Activated CD8-positive, alpha-beta memory T cell treated with anti-CD3 and anti-CD28 coated beads, Interleukin-2, amount 50 U/mL, for 1 hour (primary cell): Measurements from ENCODE around the gene STXBP2.
"Not testable (repeated sequence)": the region's sequence is repeated elsewhere in the genome, so short reads cannot be mapped to it uniquely, and the experiment has no call there.

ENCODE experiments used
- DNase-seq: peaks from one replicate; pipeline ENCODE4 v3.0.0-alpha.2; 2020; ENCODE audit errors: extremely low read depth

The STXBP2 gene

GRCh38 chr19:7632340-7633203, 4.3 kb upstream of the STXBP2 start:
- no peak for DNase-seq

GRCh38 chr19:7633698-7634097, 3.2 kb upstream of the STXBP2 start, which contains the start of gene PCP2:
PCP2 (minus strand) TSS chr19:7633719; CDS start chr19:7633457, 262 bp downstream.
- DNase-seq, result no peak

DNA sequence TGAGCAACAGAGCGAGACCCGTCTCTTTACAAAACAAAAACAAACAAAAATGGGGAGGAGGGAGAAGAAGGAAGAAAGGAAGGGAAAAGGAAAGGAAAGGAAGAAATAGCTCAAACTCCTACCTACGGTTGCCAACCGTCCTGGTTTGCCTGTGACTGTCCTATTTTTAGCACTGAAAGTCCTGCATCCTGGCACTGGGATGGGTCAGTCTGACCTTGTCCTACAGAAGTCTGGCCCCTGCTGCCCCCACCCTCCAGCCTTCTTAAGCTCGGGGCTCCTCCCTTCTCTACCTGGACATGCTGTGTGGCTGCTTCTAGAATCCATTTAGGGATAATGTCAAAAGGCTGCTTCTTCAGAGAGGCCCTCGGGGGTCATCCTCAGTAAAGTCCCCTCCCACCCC, 1.2 kb upstream of the STXBP2 start:
- no peak for DNase-seq

DNA sequence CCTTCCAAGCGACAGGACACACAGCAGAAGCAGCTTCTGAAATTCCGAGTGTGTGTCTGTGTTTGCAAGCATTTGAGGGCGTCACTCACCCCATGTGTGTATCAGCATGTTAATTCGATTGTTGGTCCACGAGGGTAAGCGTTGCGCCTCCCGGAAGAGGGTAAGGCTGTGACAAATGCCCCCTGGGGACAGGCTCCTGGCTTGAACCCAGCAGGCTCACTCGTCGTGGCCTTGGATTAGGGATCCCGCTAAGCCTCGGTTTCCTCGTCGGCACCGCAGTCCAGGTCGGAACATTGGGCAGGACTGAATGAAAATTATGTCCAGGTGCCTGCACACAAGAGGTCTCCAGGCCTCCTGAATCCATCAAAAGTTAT, 606 bp upstream of the STXBP2 start:
- no peak for DNase-seq

DNA sequence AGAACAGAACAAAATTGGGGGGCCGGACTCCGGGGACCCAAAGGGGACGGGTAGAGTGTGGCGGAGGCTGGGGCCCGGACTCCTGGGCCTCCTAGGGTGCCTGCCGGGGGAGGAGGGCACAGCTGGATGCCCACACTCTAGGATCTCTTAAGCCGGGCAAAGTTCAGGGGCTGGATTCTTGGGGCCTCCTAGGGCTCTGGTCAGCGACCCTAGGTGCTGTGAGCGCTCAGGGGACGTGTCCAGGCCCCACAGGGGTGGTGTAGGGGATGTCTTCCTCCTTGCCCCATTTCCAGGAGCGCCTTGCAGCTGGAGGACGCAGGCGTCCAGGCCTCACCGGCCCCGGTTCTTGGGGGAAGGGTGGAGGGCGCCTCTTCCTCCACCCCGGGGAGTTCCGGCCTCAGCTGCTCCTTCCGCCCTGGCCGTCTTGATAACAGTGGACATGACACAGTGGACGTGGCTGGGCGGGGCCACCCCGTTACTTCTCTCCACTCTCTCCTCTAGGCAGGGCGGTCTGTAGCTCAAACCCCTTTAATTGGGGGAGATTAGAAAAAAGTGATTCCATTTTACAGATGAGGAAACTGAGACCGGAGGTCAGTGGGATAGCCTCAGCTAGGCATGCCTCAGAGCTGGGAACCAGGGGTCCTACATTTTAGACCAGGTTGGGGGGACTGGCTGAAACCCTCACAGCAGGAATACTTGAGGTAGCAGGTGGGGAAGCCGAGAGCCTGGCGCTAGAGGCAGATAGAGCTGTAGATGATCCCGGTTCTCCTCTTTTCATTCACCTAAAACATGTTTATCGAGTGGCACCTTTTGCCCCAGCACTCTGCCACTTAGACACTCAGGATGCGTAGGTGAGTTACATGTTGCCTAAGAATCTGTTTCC, 705 bp downstream of the STXBP2 start:
- no peak for DNase-seq

DNA sequence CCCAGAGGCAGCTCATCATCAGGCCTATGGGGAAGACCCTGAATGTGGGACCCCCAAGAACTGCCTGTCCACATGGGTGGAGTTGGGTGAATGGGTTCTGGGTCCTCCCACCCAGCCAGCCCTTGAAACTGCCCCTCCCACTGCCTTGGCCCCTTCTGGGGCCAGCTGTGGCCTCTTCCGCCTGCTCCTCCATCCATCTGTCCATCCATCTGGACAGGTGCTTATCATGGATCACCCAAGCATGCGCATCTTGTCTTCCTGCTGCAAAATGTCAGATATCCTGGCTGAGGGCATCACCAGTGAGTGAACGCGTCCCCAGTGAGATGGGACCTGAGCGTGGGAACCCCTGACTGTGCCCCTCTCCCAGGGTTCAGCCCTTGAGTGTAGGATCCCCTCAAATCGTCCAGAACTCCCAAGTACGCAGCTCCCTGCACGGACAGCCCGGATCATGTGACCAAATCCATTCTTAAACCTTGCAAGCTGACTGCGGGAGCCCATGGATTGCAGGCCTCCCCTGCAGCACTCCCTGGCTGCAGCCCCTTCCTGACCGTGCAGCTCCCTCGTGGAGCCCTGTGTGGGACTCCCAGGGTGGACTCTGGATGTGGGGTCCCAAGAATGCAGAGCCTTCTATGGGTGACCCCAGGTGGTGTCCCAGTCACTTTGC, 2.0 kb downstream of the STXBP2 start:
- DNase-seq, result no peak

DNA sequence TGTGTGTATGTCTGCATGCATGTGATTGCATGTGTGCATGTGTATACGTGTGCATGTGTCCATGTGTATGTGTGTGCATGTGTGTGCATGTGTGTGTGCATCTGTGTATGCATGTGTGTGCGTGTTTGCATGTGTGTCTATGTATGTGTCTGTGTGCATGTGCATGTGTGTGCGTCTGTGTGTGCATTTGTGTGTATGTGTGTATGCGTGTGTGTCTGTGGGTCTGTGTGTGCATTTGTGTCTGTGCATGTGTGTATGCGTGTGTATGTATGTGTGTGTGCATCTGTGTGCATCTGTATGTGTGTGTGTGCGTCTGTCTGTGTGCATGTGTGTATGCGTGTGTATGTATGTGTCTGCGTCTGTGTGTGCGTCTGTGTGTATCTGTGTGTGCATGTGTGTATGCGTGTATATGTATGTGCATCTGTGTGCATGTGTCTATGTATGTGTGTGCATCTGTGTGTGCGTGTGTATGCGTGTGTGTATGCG, 3.0 kb downstream of the STXBP2 start:
- DNase-seq, result no peak

DNA sequence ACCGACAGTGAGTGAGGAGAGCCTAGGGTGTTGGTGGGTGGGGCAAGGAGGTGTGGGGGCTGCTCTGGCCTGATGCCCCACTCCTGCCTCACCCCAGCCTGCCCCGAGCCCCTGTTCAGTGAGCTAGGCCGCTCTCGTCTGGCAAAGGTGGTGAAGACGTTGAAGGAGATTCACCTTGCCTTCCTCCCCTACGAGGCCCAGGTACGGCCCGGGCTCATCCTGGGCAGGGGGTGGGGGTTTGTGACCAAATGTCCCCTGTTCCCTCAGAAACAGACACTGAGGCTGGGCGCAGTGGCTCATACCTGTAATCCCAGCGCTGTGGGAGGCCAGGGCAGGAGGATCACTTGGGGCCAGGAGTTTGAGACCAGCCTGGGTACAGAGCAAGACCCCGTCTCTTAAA, 3.9 kb downstream of the STXBP2 start:
- DNase-seq, result no peak

GRCh38 chr19:7641290-7642276, 4.7 kb downstream of the STXBP2 start:
- no peak for DNase-seq

DNA sequence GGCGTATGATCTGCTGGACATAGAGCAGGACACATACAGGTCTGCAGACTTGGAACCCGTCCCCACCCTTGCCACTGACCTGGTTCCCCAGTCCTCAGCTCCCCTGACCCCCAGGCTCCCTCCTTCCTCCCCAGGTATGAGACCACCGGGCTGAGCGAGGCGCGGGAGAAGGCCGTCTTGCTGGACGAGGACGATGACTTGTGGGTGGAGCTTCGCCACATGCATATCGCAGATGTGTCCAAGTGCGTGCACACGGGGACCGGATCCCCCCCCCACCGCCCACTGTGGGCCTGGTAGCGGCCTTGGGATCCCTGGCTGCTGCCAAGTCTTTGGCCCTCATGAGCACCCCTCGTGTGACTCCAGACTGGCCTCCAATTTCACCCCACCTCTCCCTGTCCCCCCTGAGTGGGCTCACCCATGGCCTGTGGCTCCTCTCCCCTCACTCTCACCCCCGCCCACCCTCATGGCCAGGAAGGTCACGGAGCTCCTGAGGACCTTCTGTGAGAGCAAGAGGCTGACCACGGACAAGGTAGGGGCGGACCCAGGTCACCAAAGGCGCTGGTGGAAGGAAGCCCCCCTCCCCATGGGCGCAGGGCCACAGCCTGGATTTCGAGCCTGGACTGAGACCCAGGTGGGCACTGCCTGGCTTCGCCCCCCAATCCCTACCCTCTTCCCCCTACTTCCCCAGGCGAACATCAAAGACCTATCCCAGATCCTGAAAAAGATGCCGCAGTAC, 5.6 kb downstream of the STXBP2 start:
- DNase-seq, result no peak

GRCh38 chr19:7643031-7643415, 6.1 kb downstream of the STXBP2 start:
- DNase-seq, result no peak

DNA sequence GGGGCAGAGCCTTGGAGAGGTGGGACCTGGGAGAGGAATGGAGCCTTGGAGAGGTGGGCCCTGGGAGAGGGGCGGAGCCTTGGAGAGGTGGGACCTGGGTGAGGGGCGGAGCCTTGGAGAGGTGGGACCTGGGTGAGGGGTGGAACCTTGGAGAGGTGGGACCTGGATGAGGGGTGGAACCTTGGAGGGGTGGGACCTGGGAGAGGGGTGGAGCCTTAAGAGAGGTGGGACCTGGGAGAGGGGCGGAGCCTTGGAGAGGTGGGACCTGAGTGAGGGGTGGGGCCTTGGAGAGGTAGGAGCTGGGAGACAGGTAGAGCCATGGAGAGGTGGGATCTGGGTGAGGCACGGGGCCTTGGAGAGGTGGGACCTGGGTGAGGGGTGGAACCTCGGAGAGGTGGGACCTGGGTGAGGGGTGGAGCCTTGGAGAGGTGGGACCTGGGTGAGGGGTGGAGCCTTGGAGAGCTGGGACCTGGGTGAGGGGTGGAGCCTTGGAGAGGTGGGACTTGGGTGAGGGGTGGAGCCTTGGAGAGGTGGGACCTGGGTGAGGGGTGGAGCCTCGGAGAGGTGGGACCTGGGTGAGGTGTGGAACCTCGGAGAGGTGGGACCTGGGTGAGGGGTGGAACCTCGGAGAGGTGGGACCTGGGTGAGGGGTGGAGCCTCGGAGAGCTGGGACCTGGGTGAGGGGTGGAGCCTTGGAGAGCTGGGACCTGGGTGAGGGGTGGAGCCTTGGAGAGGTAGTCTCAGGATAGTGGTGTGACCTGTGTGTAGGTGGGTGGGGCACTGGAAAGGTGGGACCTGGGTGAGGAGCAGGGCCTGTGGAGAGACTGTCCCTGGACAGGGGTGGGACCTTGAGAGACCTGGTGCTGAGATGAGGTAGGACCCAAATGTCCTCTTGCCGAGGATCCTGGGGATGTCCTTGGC, 7.0 kb downstream of the STXBP2 start:
- DNase-seq, result not testable (repeated sequence)

GRCh38 chr19:7644550-7644877, 7.6 kb downstream of the STXBP2 start:
- DNase-seq, result no peak

DNA sequence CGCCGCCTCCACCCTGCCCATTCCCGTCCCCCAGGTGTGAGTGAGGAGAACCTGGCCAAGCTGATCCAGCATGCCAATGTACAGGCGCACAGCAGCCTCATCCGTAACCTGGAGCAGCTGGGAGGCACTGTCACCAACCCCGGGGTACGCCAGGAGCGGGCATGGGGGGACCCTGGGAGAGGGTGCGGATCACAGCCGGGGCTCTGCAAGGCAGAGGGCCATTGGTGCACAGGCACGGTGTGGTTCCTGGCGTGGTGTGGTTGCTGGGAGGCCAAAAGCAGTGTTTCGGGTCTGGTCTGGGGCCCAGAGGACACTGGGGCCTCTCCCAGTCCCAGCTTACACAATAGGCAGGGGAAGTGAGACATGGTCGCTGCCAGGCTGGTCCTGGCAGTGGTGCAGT, 8.3 kb downstream of the STXBP2 start:
- DNase-seq, result no peak

- DNase-seq, result no peak
Measured at GRCh38 chr19:7645656-7646425, 8.9 kb downstream of the STXBP2 start.

DNA sequence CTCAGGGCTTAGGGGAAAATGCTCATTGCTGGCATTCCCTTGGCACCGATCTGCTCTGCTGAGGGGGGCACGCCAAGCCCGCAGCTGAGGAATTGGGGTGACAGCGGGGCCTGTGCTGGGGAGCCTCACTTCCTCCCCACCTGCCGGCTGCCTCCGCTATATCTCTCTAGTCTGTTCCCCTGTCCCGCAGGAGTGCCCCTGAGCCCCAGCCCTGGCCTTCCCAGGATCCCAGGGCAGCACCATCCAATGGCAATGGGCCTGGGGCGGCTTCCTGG, 9.5 kb downstream of the STXBP2 start:
- DNase-seq, result no peak

DNA sequence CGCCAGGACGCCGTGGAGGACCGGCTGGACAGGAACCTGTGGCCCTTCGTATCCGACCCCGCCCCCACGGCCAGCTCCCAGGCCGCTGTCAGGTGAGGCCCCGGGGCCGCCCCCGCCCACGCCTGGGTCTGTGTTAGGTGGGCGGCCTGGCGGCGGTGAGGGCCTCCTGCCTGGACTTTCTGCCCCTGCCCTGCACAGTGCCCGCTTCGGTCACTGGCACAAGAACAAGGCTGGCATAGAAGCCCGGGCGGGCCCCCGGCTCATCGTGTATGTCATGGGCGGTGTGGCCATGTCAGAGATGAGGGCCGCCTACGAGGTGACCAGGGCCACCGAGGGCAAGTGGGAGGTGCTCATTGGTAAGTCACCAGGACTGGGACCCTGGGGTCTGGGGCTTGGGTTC, 10.2 kb downstream of the STXBP2 start:
- DNase-seq, result no peak

- DNase-seq, result no peak
Measured at GRCh38 chr19:7648265-7649014, 11.5 kb downstream of the STXBP2 start.
